ENCODE results near the gene HCN1.
"Not testable (repeated sequence)": the region's sequence is repeated elsewhere in the genome, so short reads cannot be mapped to it uniquely, and the experiment has no call there.

HCN1 gene

DNA sequence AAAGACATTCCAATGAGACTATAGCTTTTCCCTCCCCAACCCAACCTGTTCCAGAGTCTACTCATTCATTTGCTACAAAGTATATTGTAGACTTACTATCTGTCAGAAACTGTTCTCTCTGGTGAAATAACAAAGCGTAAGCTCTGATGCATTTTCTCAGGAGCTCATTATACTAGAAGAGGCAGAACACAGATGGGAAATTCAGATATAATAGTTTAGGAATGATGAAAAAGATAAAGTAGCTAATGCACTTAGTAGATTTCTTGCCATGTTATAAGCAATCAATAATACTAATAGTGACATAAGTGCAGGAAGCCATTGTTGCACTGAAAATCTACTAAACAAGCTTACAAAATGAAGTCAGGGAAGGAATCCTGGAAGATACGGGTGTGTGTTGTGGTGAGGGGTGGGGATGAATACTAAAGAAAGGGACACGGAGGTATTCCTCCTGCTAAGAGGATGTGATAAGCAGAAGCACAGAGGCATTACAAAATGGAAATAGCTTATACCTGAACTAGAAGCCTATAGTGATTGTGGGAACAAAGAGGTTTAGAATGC is 78.2 kb downstream of the HCN1 start:
- no peak for DNase-seq (ENCODE audit: low spot score)

DNA sequence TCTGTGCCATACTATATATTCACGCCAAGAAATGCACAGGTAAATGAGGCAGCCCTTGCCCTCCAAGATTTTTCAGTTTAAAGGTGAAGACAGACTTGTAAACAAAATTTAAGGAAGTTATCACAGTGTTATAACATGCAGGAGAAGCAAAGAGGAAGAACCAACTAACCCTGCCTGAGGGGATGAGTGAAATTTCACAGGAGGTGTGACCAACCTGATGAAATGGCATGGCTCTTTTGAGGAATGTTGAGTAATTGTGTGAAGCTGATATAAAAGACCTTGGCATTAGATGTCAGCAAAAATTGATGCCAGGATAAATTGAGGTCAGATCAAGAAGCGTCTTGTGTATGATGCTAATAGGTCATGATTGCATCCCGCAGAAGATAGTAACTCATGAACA is 86.5 kb downstream of the HCN1 start:
- DNase-seq (ENCODE audit: low spot score) = no peak

DNA sequence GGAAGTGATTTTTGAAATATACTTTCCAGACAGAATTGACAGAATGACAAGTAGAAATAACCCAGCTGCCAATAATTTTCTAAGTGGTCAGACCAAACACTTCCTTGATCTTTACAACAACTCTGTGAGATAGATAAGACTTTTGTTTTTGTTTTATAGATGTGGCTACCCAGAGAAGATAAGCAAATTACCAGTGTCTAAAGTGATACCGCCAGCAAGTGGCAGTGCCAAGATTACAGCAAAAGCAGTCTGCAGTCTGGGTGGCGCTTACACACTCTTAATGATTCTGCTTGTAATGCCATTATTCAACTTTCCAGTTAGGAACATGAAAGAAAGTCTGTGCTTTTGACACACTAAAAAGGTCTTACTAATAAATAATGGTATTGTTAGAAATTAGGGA is 92.1 kb downstream of the HCN1 start:
- DNase-seq (ENCODE audit: low spot score) = no peak

DNA sequence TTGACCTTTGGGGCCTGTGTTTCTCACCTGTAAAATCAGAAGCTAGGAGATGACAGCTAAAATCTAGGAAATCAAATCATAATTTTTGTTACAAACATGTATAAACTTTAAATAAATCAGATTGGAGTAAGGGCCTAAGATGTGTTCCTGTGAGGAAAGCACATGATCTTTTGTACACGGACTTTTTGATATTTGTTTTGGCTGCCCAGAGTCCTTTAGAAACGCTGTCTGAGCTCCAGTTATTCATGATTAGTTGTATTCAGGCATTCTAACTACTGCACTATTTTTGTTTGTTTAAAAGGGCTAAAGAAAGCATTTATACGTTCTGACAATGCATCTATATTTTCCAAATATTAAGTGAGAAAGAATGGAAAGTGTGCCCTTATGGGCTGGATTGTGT is 94.8 kb downstream of the HCN1 start:
- DNase-seq (ENCODE audit: low spot score) = no peak

DNA sequence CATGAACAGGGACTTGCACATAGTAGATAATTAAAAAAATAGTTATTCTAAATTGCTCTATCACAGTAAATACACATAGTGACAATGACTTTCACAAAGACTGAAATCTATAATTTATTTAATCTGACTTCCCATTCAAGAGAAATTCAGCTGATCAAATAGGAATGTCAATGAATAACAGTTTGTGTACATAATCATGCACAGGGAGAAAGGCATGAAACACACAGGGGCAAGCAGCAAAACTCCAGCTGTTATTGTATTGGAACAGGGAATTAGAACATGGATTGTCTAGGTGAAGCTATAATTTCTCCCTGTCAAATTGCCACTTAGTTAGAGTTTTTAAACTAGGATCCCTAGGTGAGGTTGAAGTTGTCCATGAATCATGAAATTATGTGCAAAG is 99.9 kb downstream of the HCN1 start:
- DNase-seq (ENCODE audit: low spot score) = no peak

DNA sequence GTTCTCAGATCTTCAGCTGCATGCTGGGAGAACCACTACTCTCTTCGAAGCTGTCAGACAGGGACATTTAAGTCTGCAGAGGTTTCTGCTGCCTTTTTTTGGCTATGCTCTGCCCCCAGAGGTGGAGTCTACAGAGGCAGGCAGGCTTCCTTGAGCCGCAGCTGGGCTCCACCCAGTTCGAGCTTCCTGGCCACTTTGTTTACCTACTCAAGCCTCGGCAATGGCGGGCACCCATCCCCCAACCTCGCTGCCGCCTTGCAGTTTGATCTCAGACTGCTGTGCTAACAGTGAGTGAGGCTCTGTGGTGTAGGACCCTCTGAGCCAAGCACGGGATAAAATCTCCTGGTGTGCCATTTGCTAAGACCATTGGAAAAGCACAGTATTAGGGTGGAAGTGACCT is 110.2 kb downstream of the HCN1 start:
- DNase-seq (ENCODE audit: low spot score) = not testable (repeated sequence)

DNA sequence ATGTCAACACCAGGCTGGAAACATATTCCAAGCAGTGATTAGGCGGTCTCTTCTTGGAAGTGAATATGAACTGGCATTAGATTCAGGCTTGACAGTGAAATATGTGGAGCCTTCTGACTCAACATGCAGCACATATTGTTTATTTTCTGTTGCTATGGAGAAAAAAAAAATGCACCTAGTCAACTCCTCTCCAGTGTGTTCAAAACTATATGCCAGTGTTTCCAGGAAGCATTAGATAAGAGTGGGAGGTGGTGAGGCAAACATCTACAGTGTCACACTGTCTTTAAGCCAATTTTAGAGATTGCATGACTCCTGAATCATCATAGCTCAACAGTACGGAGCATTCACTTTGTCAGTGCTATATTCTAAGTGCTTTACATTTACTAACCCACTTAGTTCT is 117.9 kb downstream of the HCN1 start:
- DNase-seq (ENCODE audit: low spot score) = no peak

DNA sequence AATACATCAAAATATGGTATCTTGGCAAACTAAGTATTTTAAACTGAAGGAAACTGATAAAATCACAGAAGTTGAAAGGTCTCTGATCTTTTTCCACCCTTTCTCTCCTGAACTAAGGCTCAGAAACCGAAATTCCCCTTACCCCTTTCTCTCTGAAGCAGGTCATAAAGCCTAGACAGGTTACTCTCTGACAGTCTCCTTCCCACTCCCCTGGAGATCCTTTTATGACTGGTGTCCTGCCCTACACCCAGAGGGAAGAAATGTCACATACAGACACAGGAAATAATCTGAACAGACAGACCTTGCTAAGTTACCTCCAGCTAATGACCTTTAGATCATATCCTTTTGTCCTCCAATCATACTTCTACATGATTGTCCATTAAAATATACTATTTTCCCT is 127.4 kb downstream of the HCN1 start:
- DNase-seq (ENCODE audit: low spot score) = no peak

DNA sequence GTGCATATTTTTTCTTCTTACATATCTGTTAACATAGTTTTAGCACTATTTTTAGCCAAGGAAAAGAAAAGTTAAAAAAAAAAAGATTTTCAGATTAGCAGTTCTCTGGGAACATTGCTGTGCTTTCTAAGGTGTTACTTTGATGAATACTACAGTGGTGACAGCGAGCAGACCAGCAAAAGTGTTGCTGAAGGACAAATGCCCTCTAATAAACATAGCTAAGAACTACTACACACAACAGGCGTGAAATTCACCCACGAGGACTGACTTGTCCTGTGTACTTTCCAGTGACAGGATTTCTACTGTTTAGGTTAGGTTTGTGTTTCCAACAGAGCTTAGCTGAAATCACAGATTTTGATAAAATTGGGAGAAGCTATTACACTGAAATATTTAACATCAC is 153.8 kb downstream of the HCN1 start:
- DNase-seq (ENCODE audit: low spot score) = no peak

DNA sequence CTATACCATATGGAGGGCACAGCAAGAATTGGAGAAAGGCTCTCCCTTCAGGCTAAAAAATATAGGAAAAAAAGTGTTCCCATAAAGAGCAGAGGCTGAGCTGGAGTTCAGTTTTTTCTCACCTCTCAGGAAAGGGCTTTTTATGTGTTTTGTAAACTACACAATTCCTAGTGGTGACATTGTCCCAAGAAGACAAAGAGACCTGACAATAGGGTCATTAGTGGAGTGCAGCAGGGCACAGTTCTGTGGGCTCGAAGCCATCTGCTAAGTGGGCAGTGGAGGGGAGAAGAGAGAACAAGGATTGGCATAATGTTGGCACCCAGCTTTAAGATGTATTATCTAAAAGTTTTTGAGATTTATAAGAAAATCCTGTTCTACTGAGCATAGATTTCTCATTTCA is 162.5 kb downstream of the HCN1 start:
- no peak for DNase-seq (ENCODE audit: low spot score)

DNA sequence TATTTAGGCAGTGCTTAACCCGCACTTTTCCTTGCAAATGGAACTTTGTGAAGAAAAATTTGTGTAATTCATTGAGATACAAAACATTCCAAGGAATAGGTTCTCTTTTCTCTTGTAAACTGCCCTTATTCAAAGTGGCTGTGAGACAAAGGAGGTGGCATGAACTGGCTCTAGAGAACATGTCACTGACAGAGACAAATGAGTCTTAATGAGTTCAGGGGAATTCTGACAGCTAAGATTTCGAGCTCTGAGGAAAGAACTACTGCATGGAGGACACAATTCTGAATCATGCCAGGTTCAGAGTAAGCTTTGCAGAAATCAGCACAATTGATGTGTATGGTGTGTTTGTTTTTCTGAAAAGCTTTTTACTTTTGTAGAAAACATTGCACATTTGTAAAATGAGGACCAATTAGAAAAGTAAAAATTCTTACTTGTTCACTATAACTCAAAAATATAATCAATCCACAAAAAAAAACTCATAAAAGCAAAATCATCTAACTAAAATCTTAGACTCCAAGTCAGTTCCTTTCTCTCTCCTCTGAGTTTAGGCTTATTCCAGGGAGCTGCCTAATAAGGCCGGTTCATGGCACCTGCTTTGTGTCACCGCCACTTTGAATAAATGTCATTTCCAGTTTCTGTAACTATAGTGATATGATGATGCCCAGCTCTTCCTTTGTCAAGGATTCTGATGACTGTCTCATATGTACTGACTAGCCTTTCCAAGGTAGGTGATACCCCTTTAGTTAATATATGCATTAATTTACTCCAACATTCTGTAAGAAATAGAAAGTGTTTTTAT is 163.2 kb downstream of the HCN1 start:
- DNase-seq (ENCODE audit: low spot score) = no peak

DNA sequence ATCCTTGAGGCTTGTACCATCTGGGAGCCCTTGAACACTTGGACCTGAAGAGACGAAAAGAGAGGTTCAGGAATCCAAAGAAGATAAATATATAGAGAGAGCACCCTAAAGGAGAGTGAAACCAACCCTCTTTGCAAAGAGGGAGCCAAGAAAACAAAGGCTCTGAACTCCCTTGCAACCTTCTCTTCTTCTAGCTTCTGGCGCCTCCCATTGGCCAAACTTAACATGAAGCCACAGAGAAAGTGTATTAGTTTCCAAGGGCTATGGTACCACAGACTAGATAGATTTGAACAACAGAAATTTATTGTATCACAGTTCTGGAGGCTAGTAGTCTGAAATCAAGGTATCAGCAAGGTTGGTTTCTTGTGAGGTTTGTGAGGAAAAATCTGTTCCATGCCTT is 175.1 kb downstream of the HCN1 start:
- peak; percentile 1 for DNase-seq (ENCODE audit: low spot score)

DNA sequence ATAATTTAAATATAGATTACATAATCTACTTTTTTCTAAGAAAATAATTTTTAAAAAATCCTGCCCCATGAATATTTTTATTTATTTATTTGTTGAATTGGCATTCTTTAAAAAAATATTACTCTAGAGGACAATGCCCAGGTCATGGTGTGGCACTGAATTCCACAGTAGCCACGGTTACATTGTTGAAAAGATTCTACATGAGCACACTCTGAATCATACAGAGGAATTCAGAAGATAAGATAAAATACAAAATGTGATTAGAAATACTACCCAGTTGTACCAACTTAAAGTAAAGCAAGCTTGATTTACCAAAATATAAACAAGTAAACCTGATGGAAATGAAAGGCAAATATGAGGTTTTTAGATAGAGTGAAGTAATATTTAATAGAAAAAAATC is 183.7 kb downstream of the HCN1 start:
- DNase-seq (ENCODE audit: low spot score) = no peak

DNA sequence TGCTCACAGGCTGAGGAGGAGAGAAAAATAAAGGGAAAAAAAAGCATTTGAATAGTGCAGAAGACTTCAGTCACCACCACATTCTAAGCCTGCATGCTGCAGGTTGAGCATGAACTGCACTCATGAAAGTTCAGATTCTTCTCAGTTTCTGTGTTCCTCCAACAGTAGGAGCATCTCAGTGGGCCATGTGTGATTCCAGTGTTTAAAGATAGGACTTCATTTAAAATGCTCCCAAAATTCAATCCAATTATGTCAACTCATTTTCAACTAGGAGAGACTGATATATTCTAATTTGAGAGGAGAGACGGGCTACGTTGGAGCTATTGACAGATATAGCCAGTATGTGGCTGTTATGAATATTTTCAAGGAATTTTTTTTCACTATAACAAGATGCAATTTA is 186.8 kb downstream of the HCN1 start:
- no peak for DNase-seq (ENCODE audit: low spot score)

DNA sequence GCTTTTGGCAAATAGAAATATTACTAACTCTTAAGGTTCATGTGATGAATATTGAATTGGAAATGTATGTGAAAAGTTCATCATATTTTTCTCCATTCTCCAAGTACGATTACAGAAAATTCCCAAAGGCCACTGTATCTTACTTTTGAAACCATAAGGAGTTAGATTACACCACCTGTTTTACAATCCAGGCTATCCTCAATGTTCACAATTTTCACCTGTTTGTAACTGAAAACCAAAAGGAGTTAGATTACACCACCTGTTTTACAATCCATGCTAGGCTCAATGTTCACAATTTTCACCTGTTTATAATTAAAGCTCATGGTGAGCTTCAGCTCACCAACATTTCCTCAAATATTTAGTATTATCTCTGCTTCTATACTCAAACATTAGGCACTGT is 188.0 kb downstream of the HCN1 start:
- no peak for DNase-seq (ENCODE audit: low spot score)

DNA sequence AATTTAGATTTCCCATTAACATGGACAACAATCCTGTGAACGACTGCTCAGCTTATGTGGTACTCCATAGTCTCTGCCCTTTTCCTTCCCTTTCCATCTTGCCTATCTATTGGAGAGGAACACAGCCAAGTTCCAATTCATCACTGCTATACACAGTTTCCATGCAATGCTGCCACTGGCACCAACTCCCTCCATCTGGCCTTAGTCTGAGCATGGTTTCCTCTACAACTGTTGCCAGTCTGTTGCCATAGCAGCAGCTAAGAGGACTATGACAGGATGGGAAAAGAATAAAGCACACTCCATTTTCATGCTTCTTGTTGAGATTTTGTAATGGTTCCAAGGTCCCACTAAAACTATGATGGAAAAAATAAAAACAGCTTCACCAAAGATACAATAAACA is 189.0 kb downstream of the HCN1 start:
- no peak for DNase-seq (ENCODE audit: low spot score)

DNA sequence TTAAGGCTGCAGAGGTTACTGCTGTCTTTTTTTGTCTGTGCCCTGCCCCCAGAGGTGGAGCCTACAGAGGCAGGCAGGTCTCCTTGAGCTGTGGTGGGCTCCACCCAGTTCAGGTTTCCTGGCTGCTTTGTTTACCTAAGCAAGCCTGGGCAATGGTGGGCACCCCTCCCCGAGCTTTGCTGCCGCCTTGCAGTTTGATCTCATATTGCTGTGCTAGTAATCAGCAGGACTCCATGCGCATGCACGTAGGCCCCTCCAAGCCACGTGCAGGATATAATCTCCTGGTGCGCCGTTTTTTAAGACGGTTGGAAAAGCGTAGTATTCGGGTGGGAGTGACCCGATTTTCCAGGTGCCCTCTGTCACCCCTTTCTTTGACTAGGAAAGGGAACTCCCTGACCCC is 197.2 kb downstream of the HCN1 start:
- DNase-seq (ENCODE audit: low spot score) = not testable (repeated sequence)

DNA sequence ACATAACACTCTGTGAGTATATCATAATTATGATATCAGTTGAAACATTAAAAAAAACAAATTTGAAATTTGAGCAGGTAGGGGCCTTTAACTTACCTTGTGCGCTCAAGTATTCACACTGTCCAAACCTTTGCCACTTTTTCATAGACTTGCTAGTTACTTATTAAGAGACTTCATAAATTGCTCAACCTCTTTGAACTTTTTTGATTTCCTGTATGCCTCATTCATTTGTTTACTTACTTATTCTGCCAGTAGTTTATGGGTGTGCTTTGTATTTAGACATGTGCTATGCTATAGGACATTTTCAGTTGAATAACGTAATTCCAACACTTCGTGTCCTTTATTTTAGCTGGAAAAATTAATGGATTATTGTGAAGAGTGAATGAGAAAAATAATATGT is 204.8 kb downstream of the HCN1 start:
- peak; percentile 8 for DNase-seq (ENCODE audit: low spot score)

DNA sequence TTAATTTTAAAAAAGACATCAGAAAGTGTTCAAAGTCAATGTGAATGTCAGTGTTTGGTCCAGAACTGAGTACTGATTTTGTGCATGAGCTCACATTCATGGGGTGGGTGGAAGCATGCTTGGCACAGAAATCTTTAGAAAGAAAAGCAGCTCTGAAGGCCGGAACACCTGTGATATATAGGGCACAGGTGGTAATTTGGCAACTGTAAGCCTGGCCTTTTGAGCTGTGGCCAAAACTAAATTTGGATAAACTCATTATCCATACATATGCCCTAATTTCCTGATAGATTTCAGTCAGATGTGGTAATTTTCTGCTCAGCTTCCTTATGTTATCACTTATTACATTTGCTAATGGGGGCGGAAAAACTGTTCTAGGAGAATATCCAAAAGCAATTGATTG is 211.4 kb downstream of the HCN1 start:
- no peak for DNase-seq (ENCODE audit: low spot score)

DNA sequence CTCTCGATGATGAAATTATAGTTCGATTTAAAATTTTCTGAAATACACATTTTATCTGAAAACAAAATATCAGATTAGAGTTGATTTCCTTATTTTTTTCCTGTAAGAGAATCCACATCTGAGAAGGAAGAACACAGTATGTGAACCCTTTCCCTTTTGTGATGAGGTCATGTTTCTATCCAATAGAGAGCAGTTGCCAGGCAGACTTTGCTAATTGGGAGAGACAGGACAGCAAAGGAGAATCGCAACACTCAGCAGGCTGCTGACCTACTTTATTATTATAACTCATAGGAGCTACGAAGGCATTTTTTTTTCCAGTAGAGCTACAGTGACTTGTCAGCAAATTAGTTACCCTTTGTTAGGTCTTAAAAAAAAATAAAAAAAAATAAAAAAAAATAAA is 242.1 kb downstream of the HCN1 start:
- DNase-seq (ENCODE audit: low spot score) = peak; percentile 6

DNA sequence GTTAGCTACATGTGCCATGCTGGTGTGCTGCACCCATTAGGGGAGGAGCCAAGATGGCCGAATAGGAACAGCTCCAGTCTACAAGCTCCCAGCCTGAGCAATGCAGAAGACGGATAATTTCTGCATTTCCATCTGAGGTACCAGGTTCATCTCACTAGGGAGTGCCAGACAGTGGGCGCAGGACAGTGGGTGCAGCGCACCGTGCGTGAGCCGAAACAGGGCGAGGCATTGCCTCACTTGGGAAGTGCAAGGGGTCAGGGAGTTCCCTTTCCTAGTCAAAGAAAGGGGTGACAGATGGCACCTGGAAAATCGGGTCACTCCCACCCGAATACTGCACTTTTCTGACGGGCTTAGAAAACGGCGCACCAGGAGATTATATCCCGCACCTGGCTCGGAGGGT is 251.3 kb downstream of the HCN1 start:
- DNase-seq (ENCODE audit: low spot score) = not testable (repeated sequence)

DNA sequence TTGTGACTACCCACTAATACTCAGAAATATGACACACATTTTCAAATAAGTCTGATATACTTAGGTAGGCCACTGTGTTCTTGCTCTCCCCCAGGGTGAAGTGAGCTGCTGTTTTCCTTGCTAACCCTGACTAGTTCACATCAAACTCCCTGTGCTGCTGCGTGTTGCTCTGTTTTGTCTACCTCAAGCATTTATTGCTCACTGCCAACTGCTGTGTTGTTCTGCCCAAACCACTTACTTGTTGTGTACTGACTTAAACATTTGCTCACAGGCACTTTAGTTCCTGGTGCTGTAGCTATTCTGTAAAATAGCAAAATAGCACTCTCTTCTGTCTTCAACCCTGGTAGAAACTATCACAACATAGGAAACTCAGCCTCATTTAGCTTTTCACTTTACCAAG is 255.7 kb downstream of the HCN1 start:
- no peak for DNase-seq (ENCODE audit: low spot score)

DNA sequence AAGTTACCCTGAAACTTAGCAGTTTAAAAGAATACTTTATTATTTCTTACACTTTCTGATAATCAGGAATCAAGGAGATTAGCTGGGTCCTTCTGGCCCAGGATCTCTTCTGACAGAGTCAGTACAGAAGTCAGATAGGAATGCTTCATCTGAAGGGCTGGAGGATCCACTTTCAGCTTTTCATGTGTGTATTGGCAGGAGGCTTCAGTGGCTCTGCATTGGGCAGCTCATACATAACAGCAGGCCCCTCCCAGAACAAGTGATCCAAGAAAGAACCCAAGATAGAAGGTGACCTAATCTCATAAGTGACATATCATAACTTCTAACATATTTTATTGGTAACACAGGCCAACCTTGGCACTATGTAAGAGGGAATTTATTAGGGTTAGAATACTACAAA is 258.4 kb downstream of the HCN1 start:
- no peak for DNase-seq (ENCODE audit: low spot score)

DNA sequence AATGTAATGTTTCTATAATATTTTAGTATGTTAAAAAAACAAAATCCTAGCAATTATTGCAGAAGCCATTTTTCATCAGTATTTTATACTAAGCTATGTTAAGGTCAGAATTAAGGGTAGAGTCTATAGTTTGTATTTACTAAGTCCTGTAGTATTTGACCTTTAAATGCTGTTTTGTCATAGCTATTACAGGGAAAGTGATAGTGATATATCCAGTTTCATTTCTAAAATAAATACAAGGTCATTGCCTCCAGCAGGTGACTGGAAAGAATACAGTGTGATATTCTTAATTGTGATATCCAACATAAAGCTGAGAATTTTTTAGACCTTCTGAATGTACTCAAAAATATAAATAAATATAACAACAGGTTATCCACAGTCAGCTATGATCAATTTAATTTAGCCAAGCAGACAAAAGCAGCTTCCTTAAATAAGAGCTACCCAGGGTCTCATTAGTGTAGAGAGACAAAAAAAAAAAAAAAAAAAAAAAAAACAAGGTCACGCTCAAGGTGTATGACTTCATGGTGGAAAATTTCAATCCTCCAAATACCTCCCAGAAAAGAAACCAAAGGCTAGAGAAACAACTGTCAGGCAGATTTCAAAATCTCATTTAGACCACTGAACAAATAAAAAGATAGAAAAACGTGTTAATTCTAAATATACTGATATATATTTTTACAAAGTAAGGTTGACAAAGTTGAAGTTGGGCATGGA is 278.7 kb downstream of the HCN1 start:
- no peak for DNase-seq (ENCODE audit: low spot score)

All from HuH-7 (cell line).